ENCODE data around the gene LRRC71. TPM values are rescaled to one million over a fixed set of nuclear protein-coding genes. Genes with fewer than 3 reads are reported as not detected.

LRRC71 gene
- polyA plus RNA-seq, 3 donors, result not detected

DNA sequence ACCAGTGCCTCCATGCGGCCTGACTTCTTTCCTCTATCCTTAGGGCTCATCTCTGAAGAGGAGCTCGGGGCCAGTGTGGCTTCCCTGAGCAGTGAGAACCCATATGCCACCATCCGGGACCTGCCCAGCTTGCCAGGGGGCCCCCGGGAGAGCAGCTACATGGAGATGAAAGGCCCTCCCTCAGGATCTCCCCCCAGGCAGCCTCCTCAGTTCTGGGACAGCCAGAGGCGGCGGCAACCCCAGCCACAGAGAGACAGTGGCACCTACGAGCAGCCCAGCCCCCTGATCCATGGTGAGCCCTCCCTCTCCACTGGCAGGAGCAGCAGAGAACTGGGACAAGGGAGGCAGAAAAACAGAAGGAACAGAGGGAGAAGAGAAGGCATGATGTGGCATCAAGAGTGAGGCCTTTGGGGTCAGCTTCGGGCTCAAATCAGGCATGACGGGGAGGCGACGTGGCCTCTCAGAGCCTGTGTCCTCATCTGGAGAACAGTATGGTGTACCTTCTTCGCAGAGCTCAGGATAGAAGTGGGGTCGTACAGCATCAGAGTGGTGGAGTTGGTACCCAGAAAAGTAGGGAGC is 6.5 kb upstream of the LRRC71 start:
- Mint-ChIP-seq H3K4me3 (no peak overlapping the region), H3K27ac (no peak overlapping the region), H3K36me3 (no peaks in the 10 kb centered on the region), H3K4me1 (peaks cover 5% of the 10 kb centered on the region), H3K9me3 (peaks cover 0 to 9% (median 4%) of the 10 kb centered on the region in 7 donors), H3K27me3 (ENCODE audit: low read depth in 3 of 3) (peaks cover 9 to 18% (median 10%) of the 10 kb centered on the region in 3 donors)
- no peaks in the 10 kb centered on the region for H3K79me2 ChIP-seq (ENCODE audit: insufficient read depth, low read length)
- H3K36me3 ChIP-seq (replicated peaks in 1 of 2; ENCODE audit: control insufficient read depth in 1 of 2, insufficient read depth in 2 of 2, low read length in 2 of 2), result no peaks in the 10 kb centered on the region
- no peak overlapping the region for H3K4me3 ChIP-seq (replicated peaks in 1 of 3; ENCODE audit: low read depth in 2 of 3, low read length in 3 of 3)
- peaks cover 0 to 5% of the 10 kb centered on the region in 2 donors for H3K27me3 ChIP-seq (ENCODE audit: control insufficient read depth in 2 of 2, insufficient read depth in 2 of 2, low read length in 2 of 2)
- no peak for DNase-seq
- 95% methylated on average over 8 of the region's 13 CpGs for WGBS (ENCODE audit: insufficient coverage)
- H3K4me1 ChIP-seq (ENCODE audit: control insufficient read depth in 1 of 2, insufficient read depth in 2 of 2, low read length in 2 of 2), result no peaks in the 10 kb centered on the region
- intact Hi-C loops (cut with micrococcal nuclease), result no loop called here
- TF ChIP-seq, protein P1, sequence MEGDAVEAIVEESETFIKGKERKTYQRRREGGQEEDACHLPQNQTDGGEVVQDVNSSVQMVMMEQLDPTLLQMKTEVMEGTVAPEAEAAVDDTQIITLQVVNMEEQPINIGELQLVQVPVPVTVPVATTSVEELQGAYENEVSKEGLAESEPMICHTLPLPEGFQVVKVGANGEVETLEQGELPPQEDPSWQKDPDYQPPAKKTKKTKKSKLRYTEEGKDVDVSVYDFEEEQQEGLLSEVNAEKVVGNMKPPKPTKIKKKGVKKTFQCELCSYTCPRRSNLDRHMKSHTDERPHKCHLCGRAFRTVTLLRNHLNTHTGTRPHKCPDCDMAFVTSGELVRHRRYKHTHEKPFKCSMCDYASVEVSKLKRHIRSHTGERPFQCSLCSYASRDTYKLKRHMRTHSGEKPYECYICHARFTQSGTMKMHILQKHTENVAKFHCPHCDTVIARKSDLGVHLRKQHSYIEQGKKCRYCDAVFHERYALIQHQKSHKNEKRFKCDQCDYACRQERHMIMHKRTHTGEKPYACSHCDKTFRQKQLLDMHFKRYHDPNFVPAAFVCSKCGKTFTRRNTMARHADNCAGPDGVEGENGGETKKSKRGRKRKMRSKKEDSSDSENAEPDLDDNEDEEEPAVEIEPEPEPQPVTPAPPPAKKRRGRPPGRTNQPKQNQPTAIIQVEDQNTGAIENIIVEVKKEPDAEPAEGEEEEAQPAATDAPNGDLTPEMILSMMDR (IDR thresholded peaks at IDR 0.05), result no peak
- H3K9ac ChIP-seq (ENCODE audit: insufficient read depth, low read length, poor library complexity, severe bottlenecking), result no peak overlapping the region
- no peak overlapping the region for H2AFZ ChIP-seq (ENCODE audit: insufficient read depth, low read depth, low read length, poor library complexity, severe bottlenecking)
- no peak overlapping the region for H3K27ac ChIP-seq (ENCODE audit: low read depth in 1 of 2, low read length in 2 of 2)
- H4K20me1 ChIP-seq (ENCODE audit: insufficient read depth, low read length), result no peaks in the 10 kb centered on the region
- H3K9me3 ChIP-seq (replicated peaks in 1 of 2; ENCODE audit: control insufficient read depth in 1 of 2, insufficient read depth in 1 of 2, low read length in 2 of 2), result no peaks in the 10 kb centered on the region
- no peak overlapping the region for H3K4me2 ChIP-seq (replicated peaks; ENCODE audit: extremely low read depth, low read length, poor library complexity, severe bottlenecking)

DNA sequence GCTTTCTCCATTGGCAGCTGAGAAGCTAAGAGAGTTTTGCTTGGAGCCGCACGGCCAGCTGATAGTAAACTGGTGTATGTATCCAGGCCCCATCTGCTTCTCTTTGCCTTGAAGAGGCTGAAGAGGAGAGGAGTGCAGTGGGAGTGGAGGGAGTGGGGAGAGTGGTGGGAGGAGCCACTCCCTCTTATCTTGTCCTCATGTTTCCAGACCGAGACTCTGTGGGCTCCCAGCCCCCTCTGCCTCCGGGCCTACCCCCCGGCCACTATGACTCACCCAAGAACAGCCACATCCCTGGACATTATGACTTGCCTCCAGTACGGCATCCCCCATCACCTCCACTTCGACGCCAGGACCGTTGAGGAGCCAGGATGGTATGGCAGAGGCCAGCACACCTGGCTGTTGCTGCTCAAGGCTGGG is 6.0 kb upstream of the LRRC71 start:
- peaks cover 0 to 9% (median 4%) of the 10 kb centered on the region in 7 donors for H3K9me3 Mint-ChIP-seq
- H3K36me3 Mint-ChIP-seq, result no peaks in the 10 kb centered on the region
- Histone ChIP-seq H4K20me1 (ENCODE audit: insufficient read depth, low read length) (no peaks in the 10 kb centered on the region), H3K4me1 (ENCODE audit: control insufficient read depth in 1 of 2, insufficient read depth in 2 of 2, low read length in 2 of 2) (no peaks in the 10 kb centered on the region), H3K27ac (ENCODE audit: low read depth in 1 of 2, low read length in 2 of 2) (no peak overlapping the region), H3K27me3 (ENCODE audit: control insufficient read depth in 2 of 2, insufficient read depth in 2 of 2, low read length in 2 of 2) (peaks cover 2 to 10% of the 10 kb centered on the region in 2 donors), H3K9ac (ENCODE audit: insufficient read depth, low read length, poor library complexity, severe bottlenecking) (no peak overlapping the region), H3K4me3 (replicated peaks in 1 of 3; ENCODE audit: low read depth in 2 of 3, low read length in 3 of 3) (no peak overlapping the region), H3K4me2 (replicated peaks; ENCODE audit: extremely low read depth, low read length, poor library complexity, severe bottlenecking) (no peak overlapping the region), H3K9me3 (replicated peaks in 1 of 2; ENCODE audit: control insufficient read depth in 1 of 2, insufficient read depth in 1 of 2, low read length in 2 of 2) (no peaks in the 10 kb centered on the region), H2AFZ (ENCODE audit: insufficient read depth, low read depth, low read length, poor library complexity, severe bottlenecking) (no peak overlapping the region), H3K36me3 (replicated peaks in 1 of 2; ENCODE audit: control insufficient read depth in 1 of 2, insufficient read depth in 2 of 2, low read length in 2 of 2) (no peaks in the 10 kb centered on the region), H3K79me2 (ENCODE audit: insufficient read depth, low read length) (no peaks in the 10 kb centered on the region)
- intact Hi-C loops (cut with micrococcal nuclease), result no loop called here
- no peak overlapping the region for H3K27ac Mint-ChIP-seq
- H3K27me3 Mint-ChIP-seq (ENCODE audit: low read depth in 3 of 3), result peaks cover 13 to 24% (median 16%) of the 10 kb centered on the region in 3 donors
- 94% methylated on average over 7 of the region's 9 CpGs for WGBS (ENCODE audit: insufficient coverage)
- peaks cover 11% of the 10 kb centered on the region for H3K4me1 Mint-ChIP-seq
- no peak overlapping the region for H3K4me3 Mint-ChIP-seq
- TF ChIP-seq, protein P1 (IDR thresholded peaks at IDR 0.05), result no peak
- DNase-seq, result no peak
